ENCODE measurements around the gene GAB1. TPM values are rescaled to one million over a fixed set of nuclear protein-coding genes. Genes with fewer than 3 reads are reported as not detected.

GAB1 gene
- total and polyA plus RNA-seq, 4 donors: 6.4 to 138 (median 22.6) TPM

GRCh38 chr4:143377611-143378099, 41.0 kb downstream of the GAB1 start:
- DNase-seq (no peak), ATAC-seq (ENCODE audit: insufficient read depth, low FRiP score) (no peak)
- Histone ChIP-seq H3K4me1 (ENCODE audit: control insufficient read depth in 5 of 5, insufficient read depth in 5 of 5, low read length in 5 of 5) (peaks cover 12 to 61% (median 47%) of the 10 kb centered on the region in 5 donors), H3K27ac (ENCODE audit: low read depth in 1 of 2, low read length in 1 of 2) (peak overlapping the region in 1 of 2 donors; percentile 90), H3K27me3 (ENCODE audit: control insufficient read depth in 3 of 3, insufficient read depth in 3 of 3, low read length in 2 of 3) (no peaks in the 10 kb centered on the region), H3K4me3 (no peak overlapping the region), H3K36me3 (ENCODE audit: control insufficient read depth in 4 of 4, insufficient read depth in 4 of 4, low read length in 4 of 4) (no peaks in the 10 kb centered on the region), H3K9me3 (ENCODE audit: control insufficient read depth in 4 of 4, insufficient read depth in 3 of 4, low read length in 3 of 4) (no peaks in the 10 kb centered on the region), H3K9ac (ENCODE audit: insufficient read depth in 1 of 2, low read length in 2 of 2) (peak overlapping the region in 1 of 2 donors; percentile 53)
- 50 to 55% methylated on average over 7 of the region's 7 CpGs for WGBS, 2 donors
- TF ChIP-seq CTCF (IDR thresholded peaks at IDR 0.05; ENCODE audit: control extremely low read depth, extremely low read depth): no peak

GRCh38 chr4:143380629-143381028, 44.0 kb downstream of the GAB1 start:
- DNase-seq (peak; percentile 36 to 82 (median 81)), ATAC-seq (ENCODE audit: insufficient read depth, low FRiP score) (no peak)
- Histone ChIP-seq H3K36me3 (ENCODE audit: control insufficient read depth in 4 of 4, insufficient read depth in 4 of 4, low read length in 4 of 4) (no peaks in the 10 kb centered on the region), H3K4me1 (ENCODE audit: control insufficient read depth in 5 of 5, insufficient read depth in 5 of 5, low read length in 5 of 5) (peaks cover 14 to 87% (median 46%) of the 10 kb centered on the region in 5 donors), H3K4me3 (no peak overlapping the region), H3K9me3 (ENCODE audit: control insufficient read depth in 4 of 4, insufficient read depth in 3 of 4, low read length in 3 of 4) (no peaks in the 10 kb centered on the region), H3K27ac (ENCODE audit: low read depth in 1 of 2, low read length in 1 of 2) (peak overlapping the region in 1 of 2 donors; percentile 86), H3K9ac (ENCODE audit: insufficient read depth in 1 of 2, low read length in 2 of 2) (no peak overlapping the region), H3K27me3 (ENCODE audit: control insufficient read depth in 3 of 3, insufficient read depth in 3 of 3, low read length in 2 of 3) (no peaks in the 10 kb centered on the region)
- WGBS, 2 donors: 82 to 89% methylated on average over 3 of the region's 3 CpGs
- no peak for TF ChIP-seq CTCF (IDR thresholded peaks at IDR 0.05; ENCODE audit: control extremely low read depth, extremely low read depth)

GRCh38 chr4:143381189-143382118, 44.8 kb downstream of the GAB1 start:
- WGBS, 2 donors: 36 to 56% methylated on average over 8 of the region's 8 CpGs
- TF ChIP-seq CTCF (IDR thresholded peaks at IDR 0.05; ENCODE audit: control extremely low read depth, extremely low read depth): no peak
- Histone ChIP-seq H3K36me3 (ENCODE audit: control insufficient read depth in 4 of 4, insufficient read depth in 4 of 4, low read length in 4 of 4) (no peaks in the 10 kb centered on the region), H3K4me3 (no peak overlapping the region), H3K9ac (ENCODE audit: insufficient read depth in 1 of 2, low read length in 2 of 2) (peak overlapping the region in 1 of 2 donors; percentile 4), H3K9me3 (ENCODE audit: control insufficient read depth in 4 of 4, insufficient read depth in 3 of 4, low read length in 3 of 4) (no peaks in the 10 kb centered on the region), H3K4me1 (ENCODE audit: control insufficient read depth in 5 of 5, insufficient read depth in 5 of 5, low read length in 5 of 5) (peaks cover 15 to 84% (median 45%) of the 10 kb centered on the region in 5 donors), H3K27ac (ENCODE audit: low read depth in 1 of 2, low read length in 1 of 2) (peak overlapping the region; percentile 63 to 86), H3K27me3 (ENCODE audit: control insufficient read depth in 3 of 3, insufficient read depth in 3 of 3, low read length in 2 of 3) (no peaks in the 10 kb centered on the region)
- ATAC-seq (ENCODE audit: insufficient read depth, low FRiP score) (peak; percentile 60), DNase-seq (peak; percentile 85 to 93 (median 90))

All from lung (tissue), 12 donors.